ENCODE measurements around the gene PLEKHA6. TPM values are rescaled to one million over a fixed set of nuclear protein-coding genes. Genes with fewer than 3 reads are reported as not detected.

PLEKHA6 gene
- total RNA-seq = under 1 TPM; 0.86 to 0.87 TPM

GRCh38 chr1:204359474-204360255 lies at the start of gene PLEKHA6:
Gene PLEKHA6, minus strand, starts transcription at chr1:204359929. Its CDS starts 86,202 bp downstream, at chr1:204273727.
- DNase-seq (peak; percentile 58), ATAC-seq (peak; percentile 14)
- Mint-ChIP-seq H3K27me3 (peaks cover 2% of the 10 kb centered on the region), H3K9me3 (ENCODE audit: low read depth) (no peaks in the 10 kb centered on the region), H3K36me3 (ENCODE audit: low read depth) (no peaks in the 10 kb centered on the region), H3K4me3 (no peak within 1 kb of the TSS), H3K27ac (no peak within 1 kb of the TSS), H3K4me1 (peaks cover 24% of the 10 kb centered on the region)
- ChIA-PET CTCF (interaction anchor here (0.6 to 5.4 kb wide), 11 partner anchors 9 to 477 kb away, joined by 3 to 57 read pairs (median 5); partner anchors contain the start of genes GOLT1A and REN), POLR2A (interaction anchor here (0.6 to 1.2 kb wide), 2 partner anchors 146 to 362 kb away, joined by 3 to 4 read pairs; partner anchors contain the start of gene GOLT1A)
- intact Hi-C loops (cut with DNase I, micrococcal nuclease) = loop anchor here in 1 of 2 experiments (5.0 kb wide), 1 partner anchor 57 kb away; no protein-coding TSS in a partner anchor

- Mint-ChIP-seq H3K27me3 (no peaks in the 10 kb centered on the region), H3K27ac (peak overlapping the region; percentile 100), H3K4me1 (peaks cover 18% of the 10 kb centered on the region), H3K36me3 (ENCODE audit: low read depth) (peaks cover 71% of the 10 kb centered on the region), H3K9me3 (ENCODE audit: low read depth) (no peaks in the 10 kb centered on the region), H3K4me3 (peak overlapping the region; percentile 98)
- ChIA-PET CTCF (interaction anchor here (1.0 to 5.7 kb wide), 4 partner anchors 11 to 94 kb away, joined by 3 to 75 read pairs (median 6); no protein-coding TSS in a partner anchor), POLR2A (no interaction called here)
- DNase-seq (no peak), ATAC-seq (no peak)
- intact Hi-C loops (cut with DNase I, micrococcal nuclease) = loop anchor here in 1 of 2 experiments (10.0 kb wide), 1 partner anchor 784 kb away; the partner anchor contains the start of gene ATP2B4
Observed at GRCh38 chr1:204409123-204409522, 49.4 kb upstream of the PLEKHA6 start.

GRCh38 chr1:204408602-204409001 lies 48.9 kb upstream of the PLEKHA6 start:
- ChIA-PET CTCF (interaction anchor here (1.0 to 5.7 kb wide), 8 partner anchors 11 to 171 kb away, joined by 3 to 75 read pairs (median 8); no protein-coding TSS in a partner anchor), POLR2A (interaction anchor here (1.0 kb wide), 1 partner anchor 38 kb away, joined by 4 read pairs; no protein-coding TSS in a partner anchor)
- intact Hi-C loops (cut with DNase I, micrococcal nuclease) = loop anchor here in 1 of 2 experiments (10.0 kb wide), 1 partner anchor 784 kb away; the partner anchor contains the start of gene ATP2B4
- no peaks in the 10 kb centered on the region for H3K27me3 Mint-ChIP-seq
- ATAC-seq (no peak), DNase-seq (no peak)
- H3K9me3 Mint-ChIP-seq (ENCODE audit: low read depth) = no peaks in the 10 kb centered on the region
- H3K36me3 Mint-ChIP-seq (ENCODE audit: low read depth) = peaks cover 76% of the 10 kb centered on the region
- H3K4me1 Mint-ChIP-seq = peaks cover 20% of the 10 kb centered on the region
- H3K27ac Mint-ChIP-seq = peak overlapping the region; percentile 100
- H3K4me3 Mint-ChIP-seq = peak overlapping the region; percentile 98

GRCh38 chr1:204408074-204408507 lies 48.4 kb upstream of the PLEKHA6 start:
- intact Hi-C loops (cut with DNase I, micrococcal nuclease) = loop anchor here in 1 of 2 experiments (10.0 kb wide), 1 partner anchor 783 kb away; the partner anchor contains the start of gene ATP2B4
- DNase-seq = peak; percentile 58

GRCh38 chr1:204407295-204407971 lies 47.7 kb upstream of the PLEKHA6 start:
- intact Hi-C loops (cut with DNase I, micrococcal nuclease) = loop anchor here in 1 of 2 experiments (10.0 kb wide), 1 partner anchor 783 kb away; the partner anchor contains the start of gene ATP2B4
- POLR2A ChIA-PET = interaction anchor here (0.6 to 1.5 kb wide), 5 partner anchors 9 to 591 kb away, joined by 3 to 6 read pairs (median 4); no protein-coding TSS in a partner anchor
- H3K27ac Mint-ChIP-seq = peak overlapping the region; percentile 100

More at GRCh38 chr1:204408074-204408507, 48.4 kb upstream of the PLEKHA6 start:
- Mint-ChIP-seq H3K36me3 (ENCODE audit: low read depth) (peaks cover 76% of the 10 kb centered on the region), H3K27me3 (no peaks in the 10 kb centered on the region), H3K9me3 (ENCODE audit: low read depth) (no peaks in the 10 kb centered on the region), H3K4me1 (peaks cover 21% of the 10 kb centered on the region), H3K4me3 (peak overlapping the region; percentile 98), H3K27ac (peak overlapping the region; percentile 100)
- POLR2A ChIA-PET = interaction anchor here (0.6 to 1.0 kb wide), 2 partner anchors 38 to 427 kb away, joined by 4 to 6 read pairs; no protein-coding TSS in a partner anchor
- ATAC-seq = no peak
- CTCF ChIA-PET = interaction anchor here (0.9 to 5.7 kb wide), 13 partner anchors 10 to 172 kb away, joined by 3 to 75 read pairs (median 5); no protein-coding TSS in a partner anchor

GRCh38 chr1:204406621-204407020 lies 46.9 kb upstream of the PLEKHA6 start:
- H3K36me3 Mint-ChIP-seq (ENCODE audit: low read depth) = peaks cover 84% of the 10 kb centered on the region
- ATAC-seq (no peak), DNase-seq (no peak)
- peaks cover 18% of the 10 kb centered on the region for H3K4me1 Mint-ChIP-seq
- intact Hi-C loops (cut with DNase I, micrococcal nuclease) = loop anchor here in 1 of 2 experiments (10.0 kb wide), 1 partner anchor 782 kb away; the partner anchor contains the start of gene ATP2B4
- peak overlapping the region; percentile 98 for H3K4me3 Mint-ChIP-seq
- ChIA-PET POLR2A (interaction anchor here (0.8 to 1.5 kb wide), 2 partner anchors 8 to 10 kb away, joined by 3 read pairs; no protein-coding TSS in a partner anchor), CTCF (interaction anchor here (0.7 to 5.7 kb wide), 8 partner anchors 9 to 97 kb away, joined by 3 to 75 read pairs (median 4); no protein-coding TSS in a partner anchor)
- peak overlapping the region; percentile 80 for H3K27ac Mint-ChIP-seq
- H3K27me3 Mint-ChIP-seq = no peaks in the 10 kb centered on the region
- H3K9me3 Mint-ChIP-seq (ENCODE audit: low read depth) = no peaks in the 10 kb centered on the region

More at GRCh38 chr1:204407295-204407971, 47.7 kb upstream of the PLEKHA6 start:
- ATAC-seq (no peak), DNase-seq (no peak)
- CTCF ChIA-PET = interaction anchor here (0.6 to 5.7 kb wide), 15 partner anchors 10 to 244 kb away, joined by 3 to 75 read pairs (median 4); no protein-coding TSS in a partner anchor
- Mint-ChIP-seq H3K9me3 (ENCODE audit: low read depth) (no peaks in the 10 kb centered on the region), H3K4me1 (peaks cover 21% of the 10 kb centered on the region), H3K36me3 (ENCODE audit: low read depth) (peaks cover 79% of the 10 kb centered on the region), H3K27me3 (no peaks in the 10 kb centered on the region), H3K4me3 (peak overlapping the region; percentile 98)

GRCh38 chr1:204405988-204406387 lies 46.3 kb upstream of the PLEKHA6 start:
- intact Hi-C loops (cut with DNase I, micrococcal nuclease) = loop anchor here in 1 of 2 experiments (10.0 kb wide), 1 partner anchor 781 kb away; the partner anchor contains the start of gene ATP2B4
- ChIA-PET POLR2A (interaction anchor here (1.0 kb wide), 1 partner anchor 43 kb away, joined by 3 read pairs; no protein-coding TSS in a partner anchor), CTCF (interaction anchor here (0.6 to 5.7 kb wide), 4 partner anchors 8 to 307 kb away, joined by 3 to 75 read pairs (median 8); no protein-coding TSS in a partner anchor)
- Mint-ChIP-seq H3K27ac (peak overlapping the region; percentile 67), H3K4me1 (peaks cover 18% of the 10 kb centered on the region), H3K36me3 (ENCODE audit: low read depth) (peaks cover 81% of the 10 kb centered on the region), H3K4me3 (peak overlapping the region; percentile 98), H3K27me3 (no peaks in the 10 kb centered on the region), H3K9me3 (ENCODE audit: low read depth) (no peaks in the 10 kb centered on the region)
- ATAC-seq (no peak), DNase-seq (no peak)

GRCh38 chr1:204404629-204405028 lies 44.9 kb upstream of the PLEKHA6 start:
- Mint-ChIP-seq H3K27ac (peak overlapping the region; percentile 51), H3K9me3 (ENCODE audit: low read depth) (no peaks in the 10 kb centered on the region), H3K4me3 (peak overlapping the region; percentile 4), H3K36me3 (ENCODE audit: low read depth) (peaks cover 78% of the 10 kb centered on the region), H3K4me1 (peaks cover 18% of the 10 kb centered on the region), H3K27me3 (no peaks in the 10 kb centered on the region)
- DNase-seq = no peak
- ChIA-PET CTCF (interaction anchor here (1.1 kb wide), 1 partner anchor 98 kb away, joined by 3 read pairs; no protein-coding TSS in a partner anchor), POLR2A (interaction anchor here (0.6 kb wide), 1 partner anchor 102 kb away, joined by 4 read pairs; no protein-coding TSS in a partner anchor)
- intact Hi-C loops (cut with DNase I, micrococcal nuclease) = loop anchor here in 1 of 2 experiments (10.0 kb wide), 1 partner anchor 780 kb away; the partner anchor contains the start of gene ATP2B4
- no peak for ATAC-seq

GRCh38 chr1:204402391-204402790 lies 42.7 kb upstream of the PLEKHA6 start:
- CTCF ChIA-PET = interaction anchor here (0.6 to 1.6 kb wide), 4 partner anchors 24 to 239 kb away, joined by 3 read pairs; no protein-coding TSS in a partner anchor
- ATAC-seq (no peak), DNase-seq (no peak)
- H3K9me3 Mint-ChIP-seq (ENCODE audit: low read depth) = no peaks in the 10 kb centered on the region
- peaks cover 67% of the 10 kb centered on the region for H3K36me3 Mint-ChIP-seq (ENCODE audit: low read depth)
- no peak overlapping the region for H3K4me3 Mint-ChIP-seq
- peak overlapping the region; percentile 37 for H3K27ac Mint-ChIP-seq
- POLR2A ChIA-PET = no interaction called here
- H3K4me1 Mint-ChIP-seq = peaks cover 20% of the 10 kb centered on the region
- no peaks in the 10 kb centered on the region for H3K27me3 Mint-ChIP-seq
- intact Hi-C loops (cut with DNase I, micrococcal nuclease) = loop anchor here in 1 of 2 experiments (10.0 kb wide), 1 partner anchor 778 kb away; the partner anchor contains the start of gene ATP2B4

- peaks cover 63% of the 10 kb centered on the region for H3K36me3 Mint-ChIP-seq (ENCODE audit: low read depth)
- CTCF ChIA-PET = interaction anchor here (0.6 to 5.5 kb wide), 5 partner anchors 21 to 412 kb away, joined by 3 to 39 read pairs (median 3); no protein-coding TSS in a partner anchor
Observed at GRCh38 chr1:204401730-204402129, 42.0 kb upstream of the PLEKHA6 start.

More at GRCh38 chr1:204401730-204402129, 42.0 kb upstream of the PLEKHA6 start:
- ATAC-seq (no peak), DNase-seq (no peak)
- peaks cover 20% of the 10 kb centered on the region for H3K4me1 Mint-ChIP-seq
- intact Hi-C loops (cut with DNase I, micrococcal nuclease) = loop anchor here in 1 of 2 experiments (10.0 kb wide), 1 partner anchor 777 kb away; the partner anchor contains the start of gene ATP2B4
- H3K27ac Mint-ChIP-seq = peak overlapping the region; percentile 72
- POLR2A ChIA-PET = no interaction called here
- H3K4me3 Mint-ChIP-seq = no peak overlapping the region
- no peaks in the 10 kb centered on the region for H3K27me3 Mint-ChIP-seq
- H3K9me3 Mint-ChIP-seq (ENCODE audit: low read depth) = no peaks in the 10 kb centered on the region

All from activated CD4-positive, alpha-beta T cell treated with anti-CD3 and anti-CD28 coated beads for 36 hours (primary cell).